Astrocyte of the spinal cord (primary cell): ENCODE data around the gene ZNF800.

Experiments used
- DNase-seq: peaks from one replicate; pipeline ENCODE4 v3.0.0; 2011; ENCODE audit warnings: low read depth, low spot score
- H3K4me3 ChIP-seq: 2 replicates; pipeline ENCODE4 v1.5.1; 2011; ENCODE audit warnings: low read depth, mild to moderate bottlenecking, low read length, moderate library complexity
- CTCF ChIP-seq: IDR thresholded peaks from 2 replicates; pipeline ENCODE4 v1.5.1; 2012; ENCODE audit warnings: low read depth, mild to moderate bottlenecking, low read length, inconsistent platforms
- in situ Hi-C: cut with HindIII; loops from 2 replicates; pipeline ENCODE4 v1.10.0; 2017; ENCODE audit warnings: low sequenced_read_pairs

Gene ZNF800

DNA sequence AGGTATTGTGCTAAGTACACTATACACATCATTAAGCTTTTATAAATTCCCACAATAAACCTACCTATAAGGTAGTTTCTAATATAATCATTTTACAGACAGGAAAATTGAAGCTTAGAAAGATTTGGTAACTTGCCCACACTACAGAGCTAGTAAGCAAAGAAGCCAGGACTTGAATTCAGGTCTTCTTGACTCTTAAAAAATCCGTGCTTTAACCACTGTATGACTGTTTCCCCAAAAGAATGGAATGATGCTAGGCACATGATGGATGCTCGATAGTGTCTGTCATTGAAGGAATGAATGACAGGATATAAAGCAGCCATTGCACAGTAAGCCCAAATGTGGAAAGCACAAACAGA is 26.6 kb downstream of the ZNF800 start:
- in situ Hi-C loops = no loop called here
- no peak for TF ChIP-seq CTCF
- H3K4me3 ChIP-seq = no peak overlapping the region
- no peak for DNase-seq

GRCh38 chr7:127365164-127365956 is 27.1 kb downstream of the ZNF800 start:
- no peak for TF ChIP-seq CTCF
- H3K4me3 ChIP-seq = no peak overlapping the region
- in situ Hi-C loops = no loop called here
- DNase-seq = no peak

- TF ChIP-seq CTCF = no peak
- in situ Hi-C loops = no loop called here
- no peak overlapping the region for H3K4me3 ChIP-seq
- no peak for DNase-seq
Observed at GRCh38 chr7:127362364-127363027, 30.0 kb downstream of the ZNF800 start.

- H3K4me3 ChIP-seq = no peak overlapping the region
- in situ Hi-C loops = no loop called here
- DNase-seq = no peak
- TF ChIP-seq CTCF = no peak
Observed at GRCh38 chr7:127361736-127362135, 30.8 kb downstream of the ZNF800 start.

GRCh38 chr7:127359011-127359410 is 33.5 kb downstream of the ZNF800 start:
- no peak for TF ChIP-seq CTCF
- in situ Hi-C loops = no loop called here
- DNase-seq = no peak
- no peak overlapping the region for H3K4me3 ChIP-seq

DNA sequence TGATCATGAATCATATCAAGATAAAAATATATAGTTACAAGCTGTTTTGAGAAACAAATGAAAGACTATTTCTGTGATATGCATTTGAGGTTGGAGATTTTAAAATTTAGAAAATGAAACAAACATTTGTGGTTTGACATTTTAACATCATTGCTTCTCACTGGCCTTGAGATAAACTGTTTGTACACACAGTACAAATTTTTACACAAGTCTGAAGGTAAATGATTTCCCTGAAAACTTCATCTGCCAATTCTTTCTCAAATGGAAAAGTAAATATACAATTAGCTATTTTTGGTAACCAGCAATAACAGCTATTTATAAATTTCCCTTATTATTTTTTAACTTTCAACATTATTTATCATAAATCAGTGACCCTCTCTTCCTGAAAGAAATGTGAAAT is 38.6 kb downstream of the ZNF800 start:
- no peak for TF ChIP-seq CTCF
- no peak overlapping the region for H3K4me3 ChIP-seq
- no peak for DNase-seq
- in situ Hi-C loops = no loop called here
